HepG2 (cell line): ENCODE data around the gene H2AZ1. TPM values are rescaled to one million over a fixed set of nuclear protein-coding genes. Genes with fewer than 3 reads are reported as not detected.

Experiments
- EEA1 ChIP-seq: sonication (generic); formaldehyde crosslinking; IDR thresholded peaks from 2 replicates; pipeline ENCODE4 v1.5.1; 2020; ENCODE audit warnings: mild to moderate bottlenecking, missing genetic modification reagents, borderline replicate concordance
- KAT2B ChIP-seq: fragments of 150-350 bp; IDR thresholded peaks from 2 replicates; pipeline ENCODE4 v1.6.1; 2014; ENCODE audit warnings: low read depth, low read length, borderline replicate concordance
- KDM5A ChIP-seq: fragments of 200-600 bp; sonication (generic); IDR thresholded peaks from 2 replicates; pipeline ENCODE4 v1.7.0; 2018; ENCODE audit warnings: antibody characterized with exemption, mild to moderate bottlenecking, low read length, borderline replicate concordance
- SUZ12 ChIP-seq: fragments of 150-350 bp; IDR thresholded peaks from 2 replicates; pipeline ENCODE4 v1.6.1; 2014; ENCODE audit warnings: low read depth, low read length
- SYNCRIP ChIP-seq: fragments of 200-400 bp; formaldehyde crosslinking; IDR thresholded peaks from 2 replicates; pipeline ENCODE4 v1.6.1; 2018; ENCODE audit warnings: mild to moderate bottlenecking, low read depth, low read length; ENCODE audit not compliant: insufficient read depth
- THAP7 ChIP-seq: sonication (generic); formaldehyde crosslinking; IDR thresholded peaks from 2 replicates; pipeline ENCODE4 v1.8.1; 2023; ENCODE audit warnings: mild to moderate bottlenecking, missing genetic modification reagents
- WIZ ChIP-seq: sonication (generic); formaldehyde crosslinking; IDR thresholded peaks from 2 replicates; pipeline ENCODE4 v1.5.1; 2020; ENCODE audit warnings: mild to moderate bottlenecking, missing genetic modification reagents
- ZFP36L1 ChIP-seq: sonication (generic); formaldehyde crosslinking; IDR thresholded peaks from 2 replicates; pipeline ENCODE4 v1.8.0; 2022; ENCODE audit warnings: mild to moderate bottlenecking, missing genetic modification reagents, moderate library complexity
- ZNF543 ChIP-seq: sonication (generic); formaldehyde crosslinking; IDR thresholded peaks from 2 replicates; pipeline ENCODE4 v1.4.0; 2020; ENCODE audit warnings: mild to moderate bottlenecking, missing genetic modification reagents
- ZNF710 ChIP-seq: sonication (generic); formaldehyde crosslinking; IDR thresholded peaks from 2 replicates; pipeline ENCODE4 v1.5.0; 2020; ENCODE audit warnings: mild to moderate bottlenecking, missing genetic modification reagents, borderline replicate concordance
- ZNF850 ChIP-seq: sonication (generic); formaldehyde crosslinking; conservative IDR thresholded peaks from 2 replicates; pipeline ENCODE4 v1.9.0; 2021; ENCODE audit warnings: mild to moderate bottlenecking, missing genetic modification reagents
- polyA plus RNA-seq, 8 experiments: library from polyadenylated mRNA; depleted of rRNA in 3 of 8; stranded (reverse) in 7 of 8; unstranded in 1 of 8; fragments of >200 nt; fragmentation: Illumina TruSeq in 4 of 8; extraction: Trizol in 4 of 8; gene quantifications; 2 replicates each; pipeline versions ENCODE4 v1.2.1 to v1.2.3, GENCODE V29; 2011 to 2016; ENCODE audit warnings: low read depth in 4 of 8, missing spikeins in 1 of 8, mixed read lengths in 1 of 8; ENCODE audit not compliant: insufficient read depth in 1 of 8
- total RNA-seq, 5 experiments: library from RNA; depleted of rRNA; stranded (reverse); fragments of >200 nt; fragmentation: Illumina TruSeq; extraction: Trizol; gene quantifications; 2 replicates each; pipeline ENCODE4 v1.2.3, GENCODE V29; 2016; ENCODE audit warnings: low read depth in 1 of 5
- TF ChIP-seq, protein P1 (sequence below), 2 experiments: sonication (generic) in 1 of 2; formaldehyde crosslinking in 1 of 2; IDR thresholded peaks; 2 replicates each; pipeline versions ENCODE4 v1.6.1 to v1.9.0; 2014 to 2022; ENCODE audit warnings: antibody characterized with exemption in 1 of 2, borderline replicate concordance in 1 of 2, inconsistent platforms in 1 of 2, low read depth in 1 of 2, missing genetic modification reagents in 1 of 2
- TF ChIP-seq, protein P2 (sequence below): sonication (generic); formaldehyde crosslinking; IDR thresholded peaks from 2 replicates; pipeline ENCODE4 v1.4.0; 2020; ENCODE audit warnings: mild to moderate bottlenecking, low read depth, missing genetic modification reagents
- TF ChIP-seq, protein P3 (sequence below): sonication (generic); formaldehyde crosslinking; IDR thresholded peaks from 2 replicates; pipeline ENCODE4 v1.4.0; 2020; ENCODE audit warnings: missing genetic modification reagents

Gene H2AZ1
- total and polyA plus RNA-seq, 2 of the 13 experiments (the other 11 are each of a cell fraction or from before 2014, with no cell fraction given): 301 to 574 TPM

DNA sequence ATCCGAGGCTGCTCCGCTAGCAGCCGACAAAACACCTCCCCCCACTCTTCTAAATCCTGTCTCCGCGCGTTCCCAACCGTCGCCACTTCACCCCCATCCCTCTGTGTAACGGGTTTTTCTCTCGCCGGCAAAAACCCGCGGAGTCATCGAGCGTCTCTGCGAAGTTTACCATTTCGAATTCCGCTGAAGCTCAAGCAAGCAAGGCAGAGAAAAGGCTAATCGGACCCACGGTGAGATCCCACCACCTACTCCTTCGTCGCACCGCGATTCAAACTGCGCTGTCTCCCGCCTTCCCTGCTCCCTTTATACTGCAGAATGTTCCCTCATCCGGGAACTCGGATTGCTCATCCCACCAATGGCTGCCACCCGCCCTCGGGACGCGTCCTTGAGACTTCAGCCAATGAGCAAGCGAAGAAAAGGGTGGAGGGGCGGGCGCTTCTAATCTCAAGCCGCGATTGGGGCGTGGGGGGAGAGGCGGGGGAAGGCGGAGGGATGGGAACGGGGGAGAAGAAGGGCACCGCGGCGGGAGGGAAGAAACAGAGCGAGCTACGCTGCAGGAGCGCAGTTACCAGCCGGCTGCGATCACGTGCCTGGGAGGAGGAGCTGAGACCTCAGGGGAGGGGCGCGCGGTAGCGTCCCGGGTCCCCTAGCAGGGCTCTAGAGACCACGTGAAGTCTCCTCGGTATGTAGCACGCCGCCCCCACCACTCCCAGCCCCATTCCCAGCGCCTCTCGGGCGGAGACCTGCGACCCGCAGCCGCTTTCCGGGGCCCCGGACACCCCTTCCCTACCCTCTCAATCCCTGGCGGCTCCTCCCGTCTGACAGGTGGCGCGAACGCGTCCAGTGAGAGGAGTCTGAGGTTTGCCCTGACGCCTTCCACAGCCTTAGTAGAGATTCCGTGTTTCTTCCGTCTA, at the start of gene H2AZ1 (continued):
- TF ChIP-seq SUZ12 (no peak), KDM5A (peak; percentile 34; the same call in 1 of the 2 replicates), ZNF543 (CRISPR knock-in tag) (0 out of 2 replicates have a peak, but pooled peaks have one; percentile 39), SYNCRIP (no peak), ZNF710 (CRISPR knock-in tag) (peak; percentile 50; the same call in 1 of the 2 replicates), WIZ (CRISPR knock-in tag) (0 out of 2 replicates have a peak, but pooled peaks have one; percentile 19), ZFP36L1 (peak; percentile 57), KAT2B (no peak), ZNF850 (0 out of 2 replicates have a peak, but pooled peaks have one; percentile 46), EEA1 (CRISPR knock-in tag) (peak; percentile 65; the same call in 1 of the 2 replicates), THAP7 (CRISPR knock-in tag) (no peak)
- TF ChIP-seq, protein P1, sequence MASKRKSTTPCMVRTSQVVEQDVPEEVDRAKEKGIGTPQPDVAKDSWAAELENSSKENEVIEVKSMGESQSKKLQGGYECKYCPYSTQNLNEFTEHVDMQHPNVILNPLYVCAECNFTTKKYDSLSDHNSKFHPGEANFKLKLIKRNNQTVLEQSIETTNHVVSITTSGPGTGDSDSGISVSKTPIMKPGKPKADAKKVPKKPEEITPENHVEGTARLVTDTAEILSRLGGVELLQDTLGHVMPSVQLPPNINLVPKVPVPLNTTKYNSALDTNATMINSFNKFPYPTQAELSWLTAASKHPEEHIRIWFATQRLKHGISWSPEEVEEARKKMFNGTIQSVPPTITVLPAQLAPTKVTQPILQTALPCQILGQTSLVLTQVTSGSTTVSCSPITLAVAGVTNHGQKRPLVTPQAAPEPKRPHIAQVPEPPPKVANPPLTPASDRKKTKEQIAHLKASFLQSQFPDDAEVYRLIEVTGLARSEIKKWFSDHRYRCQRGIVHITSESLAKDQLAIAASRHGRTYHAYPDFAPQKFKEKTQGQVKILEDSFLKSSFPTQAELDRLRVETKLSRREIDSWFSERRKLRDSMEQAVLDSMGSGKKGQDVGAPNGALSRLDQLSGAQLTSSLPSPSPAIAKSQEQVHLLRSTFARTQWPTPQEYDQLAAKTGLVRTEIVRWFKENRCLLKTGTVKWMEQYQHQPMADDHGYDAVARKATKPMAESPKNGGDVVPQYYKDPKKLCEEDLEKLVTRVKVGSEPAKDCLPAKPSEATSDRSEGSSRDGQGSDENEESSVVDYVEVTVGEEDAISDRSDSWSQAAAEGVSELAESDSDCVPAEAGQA (IDR thresholded peaks at IDR 0.05; ENCODE audit: low read depth): no peak; the same call in 1 of the 2 replicates
- TF ChIP-seq, protein P1 (CRISPR knock-in tag; IDR thresholded peaks at IDR 0.05; ENCODE audit: borderline replicate concordance): no peak
- TF ChIP-seq, protein P2, sequence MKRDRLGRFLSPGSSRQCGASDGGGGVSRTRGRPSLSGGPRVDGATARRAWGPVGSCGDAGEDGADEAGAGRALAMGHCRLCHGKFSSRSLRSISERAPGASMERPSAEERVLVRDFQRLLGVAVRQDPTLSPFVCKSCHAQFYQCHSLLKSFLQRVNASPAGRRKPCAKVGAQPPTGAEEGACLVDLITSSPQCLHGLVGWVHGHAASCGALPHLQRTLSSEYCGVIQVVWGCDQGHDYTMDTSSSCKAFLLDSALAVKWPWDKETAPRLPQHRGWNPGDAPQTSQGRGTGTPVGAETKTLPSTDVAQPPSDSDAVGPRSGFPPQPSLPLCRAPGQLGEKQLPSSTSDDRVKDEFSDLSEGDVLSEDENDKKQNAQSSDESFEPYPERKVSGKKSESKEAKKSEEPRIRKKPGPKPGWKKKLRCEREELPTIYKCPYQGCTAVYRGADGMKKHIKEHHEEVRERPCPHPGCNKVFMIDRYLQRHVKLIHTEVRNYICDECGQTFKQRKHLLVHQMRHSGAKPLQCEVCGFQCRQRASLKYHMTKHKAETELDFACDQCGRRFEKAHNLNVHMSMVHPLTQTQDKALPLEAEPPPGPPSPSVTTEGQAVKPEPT (CRISPR knock-in tag): peak; percentile 59; the same call in 1 of the 2 replicates
- TF ChIP-seq, protein P3, sequence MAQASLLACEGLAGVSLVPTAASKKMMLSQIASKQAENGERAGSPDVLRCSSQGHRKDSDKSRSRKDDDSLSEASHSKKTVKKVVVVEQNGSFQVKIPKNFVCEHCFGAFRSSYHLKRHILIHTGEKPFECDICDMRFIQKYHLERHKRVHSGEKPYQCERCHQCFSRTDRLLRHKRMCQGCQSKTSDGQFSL (CRISPR knock-in tag): no peak; the same call in none of the 2 replicates
